PC-3 (cell line): Measurements from ENCODE around the gene USP2. TPM values are rescaled to one million over a fixed set of nuclear protein-coding genes. Genes with fewer than 3 reads are reported as not detected.

Experiments used
- ATAC-seq: fragments of 200-7000 bp; cut with Tn5 transposase; 2 replicates; pipeline ENCODE4 v1.9.1; 2020; ENCODE audit warnings: mild to moderate bottlenecking, moderate library complexity
- BruUV-seq: library from RNA; stranded (reverse); fragments of 400-500 nt; replicated peaks from 2 replicates; lab custom pipeline; 2021; lab: Mats Ljungman, UMichigan
- CTCF ChIA-PET: fragments of 300-600 bp; sonication (Branson Sonifier 250); formaldehyde crosslinking; loops from one replicate; lab custom pipeline; 2022; ENCODE audit warnings: antibody characterized with exemption; lab: Charles Lee
- POLR2A ChIA-PET: fragments of 300-600 bp; sonication (Branson Sonifier 250); formaldehyde crosslinking; loops from one replicate; lab custom pipeline; 2022; ENCODE audit warnings: antibody characterized with exemption; ENCODE audit not compliant: unreplicated experiment; lab: Charles Lee
- DNase-seq: peaks from one replicate; pipeline ENCODE4 v3.0.0-alpha.2; 2015
- H2AFZ ChIP-seq: fragments of 300-600 bp; sonication (generic); 2 replicates; pipeline ENCODE4 v1.6.0; 2016; ENCODE audit warnings: antibody characterized with exemption, low read length
- H3F3A ChIP-seq: fragments of 300-600 bp; sonication (generic); one replicate; pipeline ENCODE4 v1.6.0; 2017; ENCODE audit warnings: antibody characterized with exemption, low read length, control low read depth, mild to moderate bottlenecking; ENCODE audit not compliant: unreplicated experiment
- H3K27ac ChIP-seq: fragments of 300-600 bp; sonication (generic); 2 replicates; pipeline ENCODE4 v1.5.1; 2016; ENCODE audit warnings: mild to moderate bottlenecking, low read length
- H3K27me3 ChIP-seq: fragments of 300-600 bp; sonication (generic); 2 replicates; pipeline ENCODE4 v1.6.1; 2016; ENCODE audit warnings: low read length, mixed read lengths
- H3K36me3 ChIP-seq: fragments of 300-600 bp; sonication (generic); 2 replicates; pipeline ENCODE4 v1.6.1; 2016; ENCODE audit warnings: low read depth, mixed run types, low read length, mixed read lengths
- H3K4me1 ChIP-seq: fragments of 300-600 bp; sonication (generic); 2 replicates; pipeline ENCODE4 v1.5.1; 2016; ENCODE audit warnings: low read length; ENCODE audit not compliant: insufficient read depth
- H3K4me2 ChIP-seq: fragments of 300-600 bp; sonication (generic); 2 replicates; pipeline ENCODE4 v1.6.0; 2016; ENCODE audit warnings: low read length
- H3K4me3 ChIP-seq: fragments of 300-600 bp; sonication (generic); 2 replicates; pipeline ENCODE4 v1.5.1; 2016; ENCODE audit warnings: mild to moderate bottlenecking, low read length, mixed read lengths
- H3K79me2 ChIP-seq: fragments of 300-600 bp; sonication (generic); 2 replicates; pipeline ENCODE4 v1.6.1; 2017; ENCODE audit warnings: low read length, mixed read lengths
- H3K9ac ChIP-seq: fragments of 300-600 bp; sonication (generic); 2 replicates; pipeline ENCODE4 v1.6.0; 2016; ENCODE audit warnings: mild to moderate bottlenecking, low read length
- H3K9me2 ChIP-seq: fragments of 300-600 bp; sonication (generic); replicated peaks from 2 replicates; pipeline ENCODE4 v1.6.1; 2016; ENCODE audit warnings: mixed run types, low read length, mixed read lengths
- H3K9me3 ChIP-seq: fragments of 300-600 bp; sonication (generic); 2 replicates; pipeline ENCODE4 v1.6.1; 2016; ENCODE audit warnings: low read length, mixed read lengths
- H4K20me1 ChIP-seq: fragments of 300-600 bp; sonication (generic); 2 replicates; pipeline ENCODE4 v1.6.1; 2016; ENCODE audit warnings: low read length, mixed read lengths
- CTCF ChIP-seq: fragments of 300-600 bp; sonication (generic); conservative IDR thresholded peaks from 2 replicates; pipeline ENCODE4 v1.5.1; 2017; ENCODE audit warnings: antibody characterized with exemption, low read depth, mild to moderate bottlenecking, low read length
- EZH2 ChIP-seq: fragments of 300-600 bp; sonication (generic); IDR thresholded peaks from one replicate; pipeline ENCODE4 v1.6.1; 2017; ENCODE audit warnings: antibody characterized with exemption, mild to moderate bottlenecking, low read length; ENCODE audit not compliant: unreplicated experiment
- EZH2phosphoT487 ChIP-seq: fragments of 300-600 bp; sonication (generic); IDR thresholded peaks from 2 replicates; pipeline ENCODE4 v1.6.1; 2018; ENCODE audit warnings: mild to moderate bottlenecking, antibody characterized with exemption, low read length, borderline replicate concordance
- intact Hi-C: fragments of 100-400 bp; cut with micrococcal nuclease; formaldehyde crosslinking; loops from 2 replicates; pipeline ENCODE4 v1.9.0; 2023
- total RNA-seq: library from RNA; depleted of rRNA; stranded (reverse); fragments of >200 nt; gene quantifications from 2 replicates; pipeline ENCODE4 v1.2.3, GENCODE V29; 2014

Gene USP2
- total RNA-seq, 1 experiment from 2014 or later = 1.8 TPM

- no peak overlapping the region for H3K9ac ChIP-seq
- ChIA-PET CTCF (interaction anchor here (1.2 kb wide), 1 partner anchor 10 kb away, joined by 3 read pairs; no protein-coding TSS in a partner anchor), POLR2A (no interaction called here)
- DNase-seq (no peak), ATAC-seq (no peak)
- H3F3A ChIP-seq = no peaks in the 10 kb centered on the region
- no peaks in the 10 kb centered on the region for H3K27me3 ChIP-seq
- no peak overlapping the region for H3K4me3 ChIP-seq
- no peaks in the 10 kb centered on the region for H3K79me2 ChIP-seq
- intact Hi-C loops = no loop called here
- no peak for TF ChIP-seq CTCF
- TF ChIP-seq EZH2phosphoT487 = no peak
- no peak for TF ChIP-seq EZH2
- no peaks in the 10 kb centered on the region for H4K20me1 ChIP-seq
- BruUV-seq = no TSS peak
- no peaks in the 10 kb centered on the region for H3K36me3 ChIP-seq
- H3K9me2 ChIP-seq = no peaks in the 10 kb centered on the region
- H3K4me1 ChIP-seq = no peaks in the 10 kb centered on the region
- H3K4me2 ChIP-seq = no peak overlapping the region
- no peak overlapping the region for H2AFZ ChIP-seq
- no peaks in the 10 kb centered on the region for H3K9me3 ChIP-seq
- H3K27ac ChIP-seq = no peak overlapping the region
Measured at GRCh38 chr11:119347940-119348605, 33.4 kb downstream of the USP2 start.

GRCh38 chr11:119347242-119347641, 34.2 kb downstream of the USP2 start:
- Histone ChIP-seq H3K4me2 (no peak overlapping the region), H3K9me2 (no peaks in the 10 kb centered on the region), H3K27ac (no peak overlapping the region), H3K79me2 (no peaks in the 10 kb centered on the region), H3F3A (no peaks in the 10 kb centered on the region), H3K9me3 (no peaks in the 10 kb centered on the region), H3K4me3 (no peak overlapping the region), H3K9ac (no peak overlapping the region), H3K4me1 (no peaks in the 10 kb centered on the region), H3K27me3 (no peaks in the 10 kb centered on the region), H4K20me1 (no peaks in the 10 kb centered on the region), H2AFZ (no peak overlapping the region), H3K36me3 (no peaks in the 10 kb centered on the region)
- ChIA-PET CTCF (interaction anchor here (1.2 kb wide), 1 partner anchor 9 kb away, joined by 3 read pairs; no protein-coding TSS in a partner anchor), POLR2A (no interaction called here)
- ATAC-seq (no peak), DNase-seq (no peak)
- intact Hi-C loops = no loop called here
- no TSS peak for BruUV-seq
- no peak for TF ChIP-seq CTCF
- no peak for TF ChIP-seq EZH2
- TF ChIP-seq EZH2phosphoT487 = no peak

- H3K79me2 ChIP-seq = no peaks in the 10 kb centered on the region
- DNase-seq = no peak
- ChIA-PET POLR2A (no interaction called here), CTCF (no interaction called here)
- H3K9me2 ChIP-seq = no peaks in the 10 kb centered on the region
- TF ChIP-seq EZH2phosphoT487 (no peak), CTCF (no peak), EZH2 (no peak)
- H3K27me3 ChIP-seq = no peaks in the 10 kb centered on the region
- no peak for ATAC-seq
- H3K9me3 ChIP-seq = no peaks in the 10 kb centered on the region
- no peak within 1 kb of the TSS for H3K4me2 ChIP-seq
- H4K20me1 ChIP-seq = no peaks in the 10 kb centered on the region
- H3K9ac ChIP-seq = no peak within 1 kb of the TSS
- H3K27ac ChIP-seq = no peak within 1 kb of the TSS
- no peak within 1 kb of the TSS for H2AFZ ChIP-seq
- intact Hi-C loops = no loop called here
- no TSS peak for BruUV-seq
- H3K36me3 ChIP-seq = no peaks in the 10 kb centered on the region
- H3K4me1 ChIP-seq = no peaks in the 10 kb centered on the region
- no peak within 1 kb of the TSS for H3K4me3 ChIP-seq
- H3F3A ChIP-seq = no peaks in the 10 kb centered on the region
Measured at GRCh38 chr11:119346605-119347004, 34.9 kb downstream of the USP2 start, which contains the start of gene MFRP. Gene MFRP, minus strand, starts transcription at chr11:119346705. Its CDS starts 192 bp downstream, at chr11:119346513.
